HG03135 (cell line): ENCODE measurements around the gene LY6G5B.
"Not testable (repeated sequence)": the region's sequence is repeated elsewhere in the genome, so short reads cannot be mapped to it uniquely, and the experiment has no call there.

Source experiments
- ATAC-seq: cut with Tn5 transposase; IDR thresholded peaks from one replicate; pipeline ENCODE4 v1.9.1; 2021; ENCODE audit warnings: mild to moderate bottlenecking, moderate library complexity; ENCODE audit not compliant: unreplicated experiment

The LY6G5B gene

DNA sequence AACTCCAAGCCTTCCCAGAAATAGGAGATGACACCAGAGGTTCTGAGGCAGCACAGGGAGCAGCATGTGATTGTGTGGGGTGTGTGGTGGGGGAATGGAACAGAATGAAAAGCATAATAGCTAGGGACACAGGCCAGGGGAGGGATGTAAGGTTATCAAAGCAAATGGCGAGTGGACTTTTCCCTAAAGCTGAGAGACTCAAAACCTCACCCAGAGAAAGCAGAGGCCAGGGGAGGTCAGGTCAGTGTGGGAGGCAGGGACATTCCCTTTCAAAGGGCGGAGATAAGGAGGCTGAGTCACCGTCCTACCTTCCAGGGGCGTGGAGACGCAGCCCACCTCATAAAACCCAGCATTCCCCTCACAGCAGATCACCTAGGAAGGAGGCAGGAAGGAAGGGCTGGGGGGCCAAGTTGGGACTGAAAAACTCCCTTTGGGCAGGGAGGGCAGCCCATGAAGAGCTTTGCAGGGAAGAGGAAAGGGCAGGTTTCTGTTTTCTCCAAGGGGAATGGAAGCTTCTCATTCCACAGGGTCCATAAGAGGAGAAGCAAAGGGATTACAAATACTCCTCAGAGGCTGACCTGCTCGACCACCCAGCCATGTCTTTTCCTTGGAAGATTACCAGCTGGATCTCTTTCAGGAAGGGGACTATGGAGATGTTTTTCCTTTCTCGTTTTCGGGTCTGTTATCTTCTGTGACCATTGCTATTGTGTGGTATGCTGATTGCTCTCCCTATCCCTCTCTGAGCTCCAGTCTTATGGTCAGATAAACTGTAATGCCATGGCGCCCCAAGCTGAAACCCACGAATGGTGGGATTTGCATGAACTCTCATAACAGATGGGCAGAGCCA is 20.7 kb downstream of the LY6G5B start:
- ATAC-seq, result no peak

DNA sequence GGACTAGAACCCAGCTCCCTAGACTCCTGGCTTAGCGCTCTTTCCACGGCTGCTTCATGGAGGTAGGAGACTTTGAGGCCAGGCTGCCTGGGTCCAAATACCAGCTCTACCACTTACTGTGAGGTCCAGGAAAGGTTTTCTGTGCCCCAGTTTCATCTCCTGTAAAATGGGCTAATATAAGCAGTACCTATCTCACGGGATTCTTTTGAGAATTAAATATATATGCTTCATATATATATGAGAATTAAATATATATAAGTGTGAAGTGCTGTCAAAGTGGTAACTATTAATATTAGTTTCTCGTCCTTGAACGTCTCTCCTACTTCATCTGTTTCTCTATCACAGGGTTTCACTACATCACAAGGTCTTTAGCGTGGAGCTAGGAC is 21.3 kb downstream of the LY6G5B start:
- ATAC-seq, result no peak

DNA sequence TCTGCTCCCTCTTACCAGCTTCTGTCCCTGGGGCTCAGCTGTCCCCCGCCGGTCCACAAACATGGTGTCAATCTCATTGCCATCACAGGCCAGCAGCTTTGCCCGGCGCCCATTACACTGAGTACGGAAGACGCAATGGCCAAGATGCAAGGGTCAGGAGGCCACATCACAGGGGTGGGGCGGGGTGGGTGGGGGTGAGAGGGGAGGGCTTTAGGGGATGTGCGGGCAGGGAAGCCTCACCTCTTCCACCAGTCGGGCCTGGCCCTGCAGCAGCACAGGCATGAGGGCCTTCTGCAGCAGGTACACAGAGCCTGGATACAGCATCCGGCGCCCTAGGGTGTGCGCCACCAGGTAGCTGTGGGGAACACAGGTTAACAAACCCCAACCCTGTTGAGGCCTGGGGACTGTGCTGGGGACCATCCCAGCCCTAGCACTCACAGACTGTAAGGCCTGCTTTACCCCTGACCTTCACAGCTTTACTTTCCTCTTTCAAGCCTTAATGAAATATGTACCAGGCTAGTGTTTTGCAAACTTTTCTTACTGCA is 21.9 kb downstream of the LY6G5B start:
- ATAC-seq, result no peak

- no peak for ATAC-seq
Measured at GRCh38 chr6:31692353-31692752, 22.6 kb downstream of the LY6G5B start.

DNA sequence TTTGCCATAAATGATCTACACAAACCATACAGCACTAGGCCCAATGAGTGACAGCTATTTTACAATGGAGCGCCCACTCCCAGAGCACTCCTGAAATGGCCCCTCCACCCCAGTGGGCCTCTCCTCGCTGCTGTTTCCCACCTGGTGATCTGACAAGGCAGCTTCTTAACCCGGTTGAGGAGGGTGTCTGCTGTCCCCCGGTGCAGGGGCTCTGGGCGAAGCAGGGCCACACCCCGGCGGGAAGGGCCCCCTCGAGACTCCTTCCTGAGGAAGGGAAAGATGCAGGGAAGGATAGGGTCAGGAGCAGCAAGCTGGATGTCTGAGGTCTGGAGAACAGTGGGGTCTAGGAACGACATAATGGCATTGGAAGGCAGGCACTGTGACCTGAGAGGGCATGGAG is 23.1 kb downstream of the LY6G5B start:
- no peak for ATAC-seq

DNA sequence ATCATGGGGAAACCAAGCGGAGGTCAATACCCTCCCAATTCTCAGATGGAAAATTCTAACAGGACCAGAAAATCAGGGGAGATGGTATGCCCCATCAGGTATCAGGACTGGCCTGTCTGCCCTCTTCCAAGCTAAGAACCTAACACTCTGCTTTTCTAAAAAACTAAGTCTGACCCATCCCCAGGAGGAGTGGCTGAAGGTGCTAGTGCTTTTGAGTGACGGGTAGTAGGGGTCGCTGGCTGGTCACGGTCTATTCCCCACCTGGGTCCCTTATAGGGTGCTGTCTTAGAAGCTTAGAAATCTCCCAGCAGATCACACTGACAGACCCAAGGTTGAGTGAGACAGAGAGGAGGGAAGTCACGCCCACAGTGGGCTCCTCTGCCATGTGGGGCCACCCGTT is 23.8 kb downstream of the LY6G5B start:
- no peak for ATAC-seq

DNA sequence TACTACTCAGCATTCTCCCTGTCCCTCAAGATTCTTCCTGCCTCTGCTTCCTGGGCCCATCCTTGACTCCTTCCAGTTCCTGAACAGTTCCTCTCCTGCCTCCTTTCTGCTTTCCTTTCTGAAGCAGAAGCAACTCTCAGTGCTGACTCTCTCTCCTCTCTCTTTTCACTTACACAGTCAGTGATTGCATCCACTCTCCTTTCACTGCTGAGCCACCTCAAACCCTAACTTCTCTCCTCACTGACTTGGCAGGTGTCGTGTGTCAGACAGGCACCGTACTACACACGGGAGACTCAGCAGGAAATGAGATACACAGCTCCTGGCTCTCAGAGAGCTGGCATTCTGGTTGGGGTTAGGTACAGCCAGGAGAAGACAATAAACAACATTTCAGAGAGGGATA is 27.8 kb downstream of the LY6G5B start:
- ATAC-seq, result no peak

GRCh38 chr6:31700740-31701401 is 31.1 kb downstream of the LY6G5B start:
- no peak for ATAC-seq

- no peak for ATAC-seq
Measured at GRCh38 chr6:31701666-31702404, 32.1 kb downstream of the LY6G5B start.

GRCh38 chr6:31702405-31702818 is 32.6 kb downstream of the LY6G5B start:
- ATAC-seq, result no peak

DNA sequence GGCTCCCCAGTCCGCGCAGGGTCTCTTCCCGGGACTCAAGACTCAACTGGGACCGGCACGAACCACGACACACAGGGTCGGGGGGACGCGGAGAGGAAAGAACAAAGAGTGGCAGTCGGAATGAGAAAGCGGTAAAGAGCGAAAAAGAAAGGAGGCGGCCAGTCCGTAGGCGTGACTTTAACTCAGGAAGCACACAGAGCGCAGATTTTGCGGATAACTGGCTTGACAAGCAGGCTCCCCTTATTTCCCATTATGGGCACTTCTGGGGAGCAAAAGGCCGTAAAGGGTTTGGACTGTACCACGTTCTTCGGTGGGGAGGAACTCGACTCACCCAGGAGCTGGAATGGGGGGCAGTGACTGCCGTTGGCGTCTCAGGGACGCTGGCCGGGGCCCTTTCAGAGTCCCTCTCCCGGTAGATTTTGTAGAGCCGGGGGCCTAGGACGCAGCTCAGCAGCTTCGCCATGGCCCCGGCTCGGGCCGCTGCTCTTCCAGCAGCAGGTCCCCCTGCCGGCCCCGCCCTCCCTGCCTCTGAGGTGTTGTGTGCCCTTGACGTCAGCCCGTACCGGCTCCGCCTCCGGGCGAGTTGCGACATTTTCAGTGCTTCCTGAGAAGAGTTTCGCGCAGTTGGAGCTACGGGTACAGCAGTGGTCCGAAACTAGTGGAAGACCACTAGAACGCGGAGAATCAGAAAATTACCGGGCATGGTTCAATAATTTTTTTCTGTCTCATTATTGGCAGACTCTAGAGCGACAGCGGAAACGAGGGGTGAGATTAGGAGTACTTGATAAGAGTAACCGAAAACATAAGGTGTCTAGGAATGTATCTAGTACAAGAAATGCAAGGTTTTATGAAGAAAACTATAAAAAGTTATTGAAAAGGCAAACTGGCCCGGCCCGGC is 33.3 kb downstream of the LY6G5B start, which contains the start of gene ABHD16A:
ABHD16A (minus strand) TSS at position 506 of the 898 bp plus-strand sequence; CDS start at position 463, 43 bp downstream.
- peak; percentile 88 for ATAC-seq

DNA sequence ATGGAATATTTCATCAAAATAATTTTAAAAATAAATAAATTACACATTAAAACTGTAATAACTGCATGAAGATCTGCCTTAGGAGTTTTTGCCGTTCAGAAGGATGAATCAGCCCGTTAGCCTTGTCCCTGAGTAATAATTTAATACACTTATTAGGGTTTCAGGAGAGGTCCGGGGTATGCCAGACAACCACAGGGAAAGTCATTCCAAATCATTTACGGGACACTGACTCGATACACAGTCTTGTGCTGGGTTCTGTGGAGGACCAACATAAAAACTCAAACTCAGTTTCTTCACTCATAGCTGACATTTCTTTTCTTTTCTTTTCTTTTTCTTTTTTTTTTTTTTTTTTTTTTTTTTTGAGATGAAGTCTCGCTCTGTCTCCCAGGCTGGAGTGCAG is 36.2 kb downstream of the LY6G5B start:
- no peak for ATAC-seq

- no peak for ATAC-seq
Measured at GRCh38 chr6:31706599-31706998, 36.8 kb downstream of the LY6G5B start, which contains the start of gene LY6G6F. Gene LY6G6F (plus strand): TSS chr6:31706866. CDS start chr6:31706907, 41 bp downstream.

DNA sequence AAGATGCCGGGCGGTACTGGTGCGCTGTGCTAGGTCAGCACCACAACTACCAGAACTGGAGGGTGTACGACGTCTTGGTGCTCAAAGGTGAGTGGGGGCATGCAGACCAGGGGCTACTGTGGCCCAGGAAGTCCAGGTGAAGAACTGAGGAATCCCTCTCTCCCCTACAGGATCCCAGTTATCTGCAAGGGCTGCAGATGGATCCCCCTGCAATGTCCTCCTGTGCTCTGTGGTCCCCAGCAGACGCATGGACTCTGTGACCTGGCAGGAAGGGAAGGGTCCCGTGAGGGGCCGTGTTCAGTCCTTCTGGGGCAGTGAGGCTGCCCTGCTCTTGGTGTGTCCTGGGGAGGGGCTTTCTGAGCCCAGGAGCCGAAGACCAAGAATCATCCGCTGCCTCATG is 37.9 kb downstream of the LY6G5B start:
- ATAC-seq, result no peak

GRCh38 chr6:31708224-31708623 is 38.4 kb downstream of the LY6G5B start:
- ATAC-seq, result no peak

- not testable (repeated sequence) for ATAC-seq
Measured at GRCh38 chr6:31709157-31709556, 39.4 kb downstream of the LY6G5B start.

GRCh38 chr6:31710523-31711219 is 40.9 kb downstream of the LY6G5B start:
- no peak for ATAC-seq

DNA sequence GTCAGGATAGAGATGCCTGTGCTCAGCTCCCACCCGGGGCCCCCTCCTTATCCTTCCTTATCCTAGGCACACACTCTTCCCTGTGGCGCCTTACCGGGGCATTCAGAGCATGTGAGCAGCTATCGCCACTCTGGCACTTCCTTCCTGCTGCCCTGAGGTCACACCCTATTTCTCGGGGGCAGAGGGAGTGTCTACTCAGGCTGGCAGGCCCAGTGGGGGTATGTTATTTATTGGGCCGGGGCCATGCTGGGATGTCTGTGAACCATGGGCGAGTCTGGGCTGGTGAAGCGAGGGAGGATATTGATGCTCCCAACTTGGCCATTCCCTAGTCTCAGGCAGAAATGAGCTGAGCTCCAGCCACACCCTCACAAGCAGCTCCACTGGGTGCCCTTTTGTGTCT is 41.5 kb downstream of the LY6G5B start:
- ATAC-seq, result no peak

DNA sequence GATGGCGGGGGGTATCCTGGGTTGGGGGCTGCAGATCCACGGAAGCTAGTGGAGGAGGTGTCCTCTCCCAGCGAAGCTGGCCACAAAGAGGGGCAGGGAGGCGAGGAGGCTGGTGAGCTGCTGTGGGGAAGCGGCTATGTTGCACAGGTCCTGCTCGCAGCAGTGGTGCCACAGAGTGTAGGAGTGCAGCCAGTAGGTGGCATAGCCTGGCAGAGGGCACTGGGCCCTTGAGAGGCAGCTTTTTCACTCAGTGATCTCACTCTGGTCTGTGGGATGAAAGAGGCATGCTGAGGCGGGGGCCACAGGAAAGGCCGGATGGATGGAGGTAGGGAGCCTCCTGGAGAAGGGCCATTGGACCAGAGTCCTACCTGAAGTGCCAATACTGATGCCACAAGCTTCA is 42.5 kb downstream of the LY6G5B start:
- ATAC-seq, result no peak

GRCh38 chr6:31713465-31713864 is 43.7 kb downstream of the LY6G5B start:
- no peak for ATAC-seq
